Embryonic facial prominence (tissue), 1 donor: ENCODE measurements around the gene CA12.
A peak's percentile ranks its signal among the peaks of the same experiment; 100 is the strongest.
"Not testable (repeated sequence)": the region's sequence is repeated elsewhere in the genome, so short reads cannot be mapped to it uniquely, and the experiment has no call there.

Experiments
- DNase-seq: peaks from one replicate; pipeline ENCODE4 v3.0.0-alpha.2; 2016; ENCODE audit errors: extremely low spot score

Gene CA12

DNA sequence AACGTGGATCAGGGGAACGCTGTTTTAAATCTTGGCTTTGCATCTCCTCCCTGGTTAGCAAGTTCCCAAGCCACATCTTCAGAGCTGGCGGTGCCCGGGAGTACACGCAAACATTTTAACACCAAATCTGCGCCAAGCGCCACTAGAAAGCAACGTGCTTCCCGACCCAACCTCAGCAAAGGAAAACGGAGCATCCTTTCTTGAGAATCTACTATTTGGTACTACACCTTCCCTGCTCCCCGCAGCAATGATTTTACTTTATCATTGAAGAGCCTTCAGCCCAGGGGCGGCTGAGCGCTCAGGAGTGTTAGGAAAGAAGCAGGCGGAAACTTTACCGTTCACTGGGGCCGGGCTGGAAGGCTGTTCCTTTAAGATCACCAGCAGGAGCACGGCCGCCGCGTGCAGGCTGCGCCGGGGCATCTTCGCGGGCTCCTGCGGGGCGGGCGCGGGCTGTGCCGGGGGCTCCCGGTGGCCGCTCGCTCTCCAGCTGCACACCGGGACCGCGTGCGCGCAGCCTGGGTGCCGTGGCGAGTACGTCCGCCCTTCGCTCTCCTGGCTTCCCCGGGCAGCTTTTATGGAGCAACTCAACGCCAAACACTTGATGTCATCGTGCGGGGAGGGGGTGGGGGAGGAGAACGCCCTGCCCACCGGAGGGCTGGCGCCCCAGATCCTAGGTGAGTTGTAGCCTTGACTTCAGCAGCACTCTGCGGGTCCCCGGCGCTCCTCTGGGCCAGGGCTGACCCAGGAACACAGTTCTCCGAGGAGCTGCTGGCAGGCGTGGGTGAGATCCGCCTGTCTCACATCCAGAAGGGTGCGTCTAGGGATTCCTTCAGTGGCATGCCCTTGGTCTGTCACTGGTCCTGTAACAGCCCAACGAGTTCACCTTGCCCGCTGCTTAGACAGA, at the start of gene CA12:
Gene CA12, minus strand, starts transcription at position 546 of the 904 bp plus-strand sequence. Its CDS starts 126 bp downstream, at position 420.
- DNase-seq = no peak

DNA sequence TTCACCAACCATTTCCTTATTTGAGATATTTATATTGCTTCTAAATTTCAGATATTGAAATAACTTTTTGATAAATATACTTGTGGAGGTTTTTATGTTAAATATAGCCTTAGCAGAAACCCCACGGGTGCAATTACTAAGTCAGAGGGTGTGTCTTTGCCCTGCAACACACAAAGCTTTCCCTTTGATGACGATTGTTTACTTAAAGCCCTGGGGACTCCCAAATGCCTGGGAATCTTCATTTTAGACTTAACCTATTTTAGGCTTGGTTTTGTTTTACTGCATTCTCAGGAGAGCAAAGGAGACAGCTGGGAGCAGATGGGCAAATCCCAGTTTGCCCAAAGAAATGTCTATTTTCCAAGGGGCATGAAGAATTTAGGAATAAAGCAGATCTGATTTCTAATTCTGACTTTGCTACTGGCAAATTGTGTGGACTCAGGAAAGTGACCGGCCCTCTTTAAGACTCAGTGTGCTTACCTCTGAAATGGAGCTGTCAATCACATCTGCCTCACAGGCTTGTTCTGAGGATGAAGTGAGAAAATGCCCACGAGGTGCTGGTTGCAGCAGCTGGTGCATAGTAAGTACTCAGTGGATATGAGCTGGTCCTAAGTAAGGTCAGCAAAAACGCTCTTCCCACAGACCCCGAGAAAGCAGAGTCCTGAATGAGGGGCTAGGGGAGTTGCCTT, 49.3 kb upstream of the CA12 start:
- no peak for DNase-seq

DNA sequence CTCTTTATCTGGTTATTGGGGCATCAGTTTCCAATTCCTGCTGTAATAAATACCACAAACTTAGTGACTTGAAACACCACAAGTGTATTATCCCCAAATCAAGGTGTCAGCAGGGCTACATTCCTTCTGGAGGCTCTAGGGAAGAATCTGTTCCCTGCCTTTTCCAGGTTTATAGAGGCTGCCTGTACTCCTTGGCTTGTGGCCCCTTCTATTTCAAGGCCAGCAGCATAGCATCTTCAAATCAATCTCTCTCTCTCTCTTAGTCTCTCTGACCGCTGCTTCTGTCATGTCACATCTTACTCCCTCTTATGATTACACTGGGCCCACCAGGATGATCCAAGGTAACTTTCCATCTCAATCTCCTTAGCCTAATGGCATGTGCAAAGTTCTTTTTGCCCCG, 44.9 kb upstream of the CA12 start:
- DNase-seq = no peak

DNA sequence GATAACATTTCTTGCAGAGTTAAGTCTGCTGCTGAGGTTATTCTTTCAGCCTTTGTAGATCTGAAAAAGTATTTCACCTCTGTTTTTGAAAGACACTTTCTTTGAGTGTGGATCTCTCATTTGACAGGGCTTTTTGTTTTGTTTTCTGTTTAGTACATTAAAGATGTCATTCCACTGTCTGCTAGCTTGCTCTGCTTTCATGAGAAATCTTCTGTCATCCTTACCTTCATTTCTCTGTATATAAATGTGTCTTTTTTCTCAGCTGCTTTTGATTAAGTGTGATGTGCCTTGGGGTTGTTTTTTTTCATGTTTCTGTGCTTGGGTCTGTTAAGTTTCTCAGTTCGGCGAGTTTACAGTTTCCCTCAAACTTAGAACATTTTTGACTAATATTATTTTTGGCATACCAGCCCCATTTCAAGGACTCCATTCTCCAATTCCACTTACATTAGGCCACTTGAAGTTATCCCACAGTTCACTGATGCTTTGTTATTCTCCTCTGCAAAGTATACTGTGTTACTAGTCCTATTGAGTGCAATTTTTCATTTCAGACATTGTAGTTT, 43.9 kb upstream of the CA12 start:
- DNase-seq = no peak

DNA sequence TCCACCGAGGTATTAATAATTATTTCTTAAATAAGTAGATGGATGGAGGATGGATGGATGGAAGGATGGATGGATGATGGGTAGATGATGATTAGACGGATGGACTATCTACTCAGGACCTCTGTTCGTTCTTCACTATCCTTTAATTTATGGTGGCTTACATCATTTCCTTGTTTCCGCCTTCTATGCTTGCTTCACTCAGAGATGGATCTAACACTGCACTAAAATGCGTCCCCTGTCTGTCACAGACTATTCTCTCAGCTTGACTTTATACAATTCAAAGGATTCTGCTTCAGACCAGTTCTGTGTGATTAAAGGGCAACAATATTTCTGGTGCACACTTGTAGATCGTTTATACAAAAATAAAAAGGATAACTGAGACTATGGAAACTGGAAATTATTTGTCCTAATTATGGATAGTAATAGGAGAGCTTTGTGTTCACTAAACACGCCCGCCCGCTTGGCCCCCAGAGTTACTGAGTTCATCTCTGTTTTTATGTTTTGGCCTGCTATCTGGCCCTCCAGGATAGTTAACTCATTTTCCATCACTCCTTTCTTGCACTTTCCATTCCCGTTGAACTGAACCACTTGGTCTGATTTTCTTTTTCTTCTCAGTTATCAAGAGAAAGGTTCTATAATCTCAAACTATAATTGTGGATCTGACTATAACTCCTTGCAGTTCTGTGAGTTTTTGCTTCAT, 41.4 kb upstream of the CA12 start:
- no peak for DNase-seq

DNA sequence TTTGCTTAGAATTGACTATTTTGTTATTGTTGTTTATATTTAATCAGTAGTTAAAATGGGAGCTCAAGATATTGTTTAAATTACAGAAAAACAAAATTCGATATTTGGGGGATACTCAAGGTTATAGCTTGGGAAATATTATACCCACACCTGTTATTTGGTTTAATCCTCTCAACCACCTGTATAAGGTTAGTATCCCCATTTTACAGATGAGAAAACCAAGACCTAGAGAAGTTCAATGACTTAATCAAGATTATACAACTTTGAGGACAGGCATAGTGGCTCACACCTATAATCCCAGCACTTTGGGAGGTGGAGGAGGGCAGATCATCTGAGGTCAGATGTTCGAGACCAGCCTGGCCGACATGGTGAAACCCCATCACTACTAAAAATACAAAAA, 39.8 kb upstream of the CA12 start:
- no peak for DNase-seq

DNA sequence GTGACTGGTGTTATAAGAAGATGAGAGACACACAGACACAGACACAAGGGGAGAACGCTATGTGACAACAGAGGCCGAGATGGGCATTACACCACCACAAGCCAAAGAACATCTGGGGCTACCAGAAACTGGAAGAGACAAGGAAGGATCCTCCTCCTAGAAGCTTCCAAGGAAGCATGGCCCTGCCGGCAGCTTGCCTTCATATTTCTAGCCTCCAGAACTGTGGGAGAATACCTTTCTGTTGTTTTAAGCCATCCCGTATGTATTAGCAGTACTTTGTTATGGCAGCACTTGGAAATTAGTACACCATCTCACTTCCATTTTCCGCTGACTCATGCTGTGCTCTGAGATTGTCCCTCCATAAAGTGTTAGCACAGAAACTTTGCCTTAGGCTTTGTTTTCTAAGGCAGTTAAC, 38.7 kb upstream of the CA12 start:
- DNase-seq = no peak

DNA sequence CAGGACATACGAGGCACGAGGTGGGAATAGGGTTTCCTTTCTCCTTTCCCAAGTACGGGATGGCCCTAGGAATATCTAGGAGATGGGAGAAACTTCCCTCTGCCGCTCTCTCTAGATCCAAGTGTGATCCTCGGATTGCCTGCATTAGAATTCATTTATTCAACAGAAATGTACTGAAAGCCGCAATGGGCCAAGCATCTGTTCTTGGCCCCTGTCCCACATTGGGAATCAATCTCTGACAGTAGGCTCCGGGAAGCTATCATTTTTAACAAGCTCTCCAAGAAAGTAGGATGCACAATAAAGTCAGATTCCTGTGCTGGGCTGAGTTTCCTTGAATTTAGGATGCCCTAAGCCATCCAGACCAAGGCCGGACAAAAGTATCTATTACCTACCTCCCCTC, 37.2 kb upstream of the CA12 start:
- DNase-seq = no peak

DNA sequence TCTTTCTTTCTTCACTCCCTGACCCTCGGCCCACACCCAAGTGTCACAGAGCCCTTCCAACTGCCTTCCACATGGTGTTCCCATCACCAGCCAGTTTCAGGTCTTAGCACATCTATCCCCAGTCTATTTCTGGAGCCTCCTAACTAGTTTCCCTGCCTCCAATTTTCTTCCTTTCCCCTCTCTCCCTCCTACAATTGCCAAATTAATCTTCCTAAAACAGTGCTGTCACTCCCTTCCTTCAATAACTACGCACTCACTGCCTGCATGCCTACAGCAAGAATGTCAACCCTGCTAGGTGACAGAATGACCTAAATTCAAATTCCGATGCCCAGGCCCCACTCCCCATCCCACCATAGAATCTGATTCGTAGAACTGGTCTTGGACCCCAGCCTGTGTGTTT, 36.1 kb upstream of the CA12 start:
- DNase-seq = no peak

DNA sequence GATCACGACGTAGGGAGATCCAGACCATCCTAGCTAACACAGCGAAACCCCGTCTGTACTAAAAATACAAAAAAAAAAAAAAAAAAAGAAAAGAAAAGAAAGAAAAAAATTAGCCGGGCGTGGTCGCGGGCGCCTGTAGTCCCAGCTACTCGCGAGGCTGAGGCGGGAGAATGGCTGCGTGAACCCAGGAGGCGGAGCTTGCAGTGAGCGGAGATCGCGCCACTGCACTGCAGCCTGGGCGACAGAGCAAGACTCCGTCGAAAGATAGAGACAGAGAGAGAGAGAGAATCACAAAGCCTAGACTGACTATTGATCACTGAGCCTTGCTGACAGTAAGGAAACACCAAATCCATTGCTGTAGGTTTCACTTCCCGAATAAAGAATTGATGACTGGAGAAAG, 35.6 kb upstream of the CA12 start:
- DNase-seq = not testable (repeated sequence)

DNA sequence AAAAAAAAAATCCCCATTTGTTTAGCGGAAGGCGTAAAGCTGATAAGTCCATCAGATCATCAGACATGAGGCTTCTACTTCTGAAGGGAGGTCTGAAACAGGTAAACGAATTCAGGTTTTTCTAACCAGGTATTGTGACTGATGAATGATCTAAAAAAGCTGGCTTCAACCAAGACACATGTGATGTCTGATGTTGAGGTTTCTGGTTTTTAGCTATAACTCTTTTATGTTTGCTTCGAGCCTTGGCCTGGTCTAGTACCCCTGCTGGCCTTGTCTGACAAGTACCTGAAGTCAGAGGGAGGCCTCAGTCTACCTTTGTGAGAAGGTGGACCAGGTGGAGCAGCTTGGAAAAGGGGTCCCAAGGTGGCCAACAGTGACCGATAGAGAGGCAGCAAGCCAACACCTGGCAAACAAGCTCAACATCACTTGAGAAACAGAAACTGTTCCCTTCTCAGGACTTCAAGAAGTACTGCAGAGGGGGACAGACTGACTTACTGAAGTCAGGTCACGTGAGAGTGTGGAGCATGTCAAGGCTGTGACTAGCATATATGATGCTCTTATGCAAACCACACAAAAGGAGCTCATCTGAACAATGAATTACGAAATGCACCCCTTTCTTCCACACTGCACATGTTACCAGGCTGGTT, 33.0 kb upstream of the CA12 start:
- no peak for DNase-seq

DNA sequence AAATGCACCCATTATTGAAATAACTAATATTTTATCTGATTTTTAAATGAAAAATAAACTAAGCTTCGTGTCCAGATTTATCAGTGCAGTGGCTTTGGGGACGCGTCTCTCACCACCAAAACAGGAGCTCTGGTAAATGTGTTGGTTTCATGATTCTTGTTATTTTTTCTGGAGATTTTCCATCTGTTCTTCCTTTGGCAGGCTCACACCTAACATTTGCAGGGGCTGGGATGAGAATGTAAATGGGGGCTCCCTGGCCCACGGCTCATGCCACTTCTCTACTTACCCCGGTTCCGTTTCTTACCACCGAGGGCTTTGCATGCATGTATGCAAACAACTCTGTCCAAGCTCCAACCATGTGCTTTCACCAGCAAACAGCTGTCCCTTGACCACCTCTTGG, 30.9 kb upstream of the CA12 start:
- DNase-seq = no peak

DNA sequence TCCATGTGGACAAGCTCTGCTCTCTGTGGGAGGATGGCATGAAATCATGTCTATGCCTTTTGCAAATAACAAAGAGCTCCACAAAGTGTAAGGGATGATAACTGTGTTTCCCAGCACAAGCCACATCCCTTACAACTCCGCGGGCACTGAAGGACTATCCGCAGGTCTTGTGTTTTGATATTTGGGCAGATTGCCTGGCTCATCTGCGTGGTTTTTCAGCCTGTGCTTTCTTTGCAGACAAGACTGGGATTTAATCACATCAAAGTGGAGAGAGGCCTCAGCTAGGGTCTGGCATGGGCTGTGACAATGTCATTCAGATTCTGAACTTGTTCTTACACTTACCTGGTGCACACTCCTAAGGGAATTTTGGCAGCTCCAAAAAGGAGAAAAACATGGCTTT, 30.2 kb upstream of the CA12 start:
- DNase-seq = no peak

DNA sequence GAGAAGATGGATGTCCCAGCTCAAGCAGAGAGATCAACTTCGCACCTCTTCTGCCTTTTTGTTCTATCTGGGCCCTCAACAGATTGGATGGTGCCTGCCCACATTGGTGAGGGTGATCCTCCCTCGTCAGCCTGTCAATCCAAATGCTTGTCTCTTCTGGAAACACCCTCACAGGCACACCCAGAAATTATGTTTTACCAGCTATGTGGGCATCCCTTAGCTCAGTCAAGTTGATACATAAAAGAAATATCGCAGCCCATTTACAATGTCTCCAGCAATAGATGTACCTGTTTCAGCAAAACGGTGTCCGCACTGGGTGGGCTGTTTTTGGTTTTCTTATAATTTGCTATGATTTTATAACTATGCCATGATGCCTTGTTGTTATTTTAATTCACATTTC, 27.5 kb upstream of the CA12 start:
- no peak for DNase-seq

DNA sequence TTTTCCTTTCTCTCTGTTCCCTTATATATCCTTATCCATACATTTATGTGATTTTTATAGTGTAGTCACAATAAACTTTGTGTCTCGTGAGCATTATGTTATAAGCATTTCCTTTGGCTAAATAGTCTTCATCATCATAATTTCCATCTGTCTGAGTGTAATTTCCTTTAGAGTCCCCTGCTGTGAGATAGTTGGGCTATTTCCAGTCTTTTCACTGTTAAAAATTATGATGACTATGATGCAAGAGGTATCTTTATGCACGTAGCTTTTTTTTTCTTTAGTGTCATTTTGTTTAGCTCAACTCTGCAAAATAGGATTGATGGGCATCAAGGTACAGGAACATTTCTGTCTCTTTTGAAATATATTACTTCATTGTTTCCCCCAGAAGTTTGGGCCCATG, 26.9 kb upstream of the CA12 start:
- DNase-seq = no peak

DNA sequence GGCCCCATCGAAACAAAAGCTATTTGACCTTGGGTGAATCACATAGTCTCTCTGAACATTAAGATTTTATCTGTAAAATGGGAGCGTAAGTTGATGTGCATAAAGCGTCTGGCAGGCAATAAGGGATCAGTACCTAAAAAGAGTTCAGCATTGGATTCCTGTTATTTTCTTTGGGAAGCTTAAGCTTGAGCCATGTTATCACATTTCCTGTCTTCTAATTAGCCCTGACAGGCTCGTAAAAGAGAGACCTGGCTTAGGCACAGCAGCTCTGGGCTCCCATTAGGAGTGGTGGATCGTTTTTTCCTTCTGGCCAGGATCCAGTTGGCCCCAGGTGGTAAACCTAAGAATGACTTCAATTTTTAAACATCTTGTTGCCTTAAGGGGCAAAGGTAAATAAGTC, 26.0 kb upstream of the CA12 start:
- DNase-seq = no peak

DNA sequence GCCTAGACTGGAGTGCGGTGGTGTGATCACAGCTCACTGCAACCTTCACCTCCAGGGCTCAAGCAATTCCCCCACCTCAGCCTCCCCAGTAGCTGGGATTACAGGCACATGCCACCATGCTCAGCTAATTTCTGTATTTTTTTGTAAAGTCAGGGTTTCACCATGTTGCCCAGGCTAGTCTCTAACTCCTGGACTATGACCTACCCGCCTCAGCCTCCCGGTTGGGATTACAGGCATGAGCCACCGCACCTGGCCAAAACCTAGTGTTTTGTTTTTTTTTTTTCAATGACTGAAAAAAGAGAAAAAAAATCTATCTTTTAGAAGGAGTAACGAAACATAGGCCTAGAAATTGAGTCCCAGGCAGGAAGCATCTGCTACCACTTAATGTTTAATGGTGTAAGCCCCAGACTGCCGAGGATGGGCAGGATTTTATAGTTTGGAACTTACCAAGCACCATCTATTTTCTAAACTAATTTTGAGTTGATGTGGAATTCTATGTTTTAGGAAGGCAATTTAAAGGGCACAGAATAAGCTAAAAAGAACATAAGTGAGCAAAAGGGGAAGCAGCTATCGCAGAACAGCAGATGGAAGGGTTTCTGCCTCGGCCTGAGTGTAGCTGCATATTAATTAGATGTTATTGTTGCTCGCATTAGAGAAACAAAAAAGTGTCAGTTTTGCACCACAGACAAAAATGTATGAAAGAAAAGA, 24.2 kb upstream of the CA12 start:
- no peak for DNase-seq

DNA sequence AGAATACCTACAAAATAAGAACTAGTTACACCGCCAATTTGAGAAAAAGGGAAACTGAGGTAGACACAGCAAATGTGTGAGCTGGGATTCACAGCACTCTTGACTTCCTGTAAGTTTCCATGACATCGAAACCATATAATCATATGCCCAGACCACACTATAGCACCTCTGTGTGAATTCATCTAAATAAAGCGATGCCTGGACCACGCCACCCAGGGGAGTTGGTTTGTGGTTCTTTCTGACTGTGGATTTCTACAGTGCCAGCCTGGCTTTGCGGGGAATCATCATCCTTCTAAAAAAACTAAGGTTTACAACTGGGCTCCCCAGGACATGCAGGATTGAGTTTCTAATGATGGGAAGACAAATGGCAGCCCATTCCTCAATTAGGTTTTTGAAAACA, 23.5 kb upstream of the CA12 start:
- no peak for DNase-seq

DNA sequence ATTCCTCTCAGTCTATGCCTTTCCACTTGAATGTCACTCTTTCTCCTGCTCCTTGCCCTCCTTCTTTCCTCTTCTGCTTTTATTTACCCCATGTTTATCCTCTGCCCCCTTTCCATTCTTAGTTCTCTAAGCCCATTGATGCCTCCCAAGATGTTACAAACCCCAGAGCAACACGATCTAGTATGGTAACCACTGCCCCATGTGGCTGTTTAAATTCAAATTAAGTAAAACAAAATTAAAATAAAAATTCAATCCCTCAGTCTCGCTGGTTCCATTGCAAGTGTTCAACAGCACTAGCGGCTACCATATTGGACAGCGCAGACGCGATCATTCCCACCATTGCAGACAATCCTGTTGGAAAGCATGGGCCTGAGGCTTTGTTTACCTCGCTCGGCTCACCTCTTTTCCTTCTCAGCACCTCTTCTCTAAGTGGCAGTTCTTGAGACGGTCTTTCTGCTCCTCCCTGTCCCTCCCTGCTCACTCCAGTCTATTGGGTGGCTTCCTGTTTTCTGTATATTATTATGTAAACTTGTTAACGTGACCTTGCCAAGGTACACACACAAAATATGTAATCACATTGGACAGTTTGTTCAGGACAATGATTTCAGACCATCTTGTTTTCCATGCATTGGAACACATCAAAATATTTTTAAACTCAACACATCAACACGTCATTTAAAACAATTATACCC, 21.8 kb upstream of the CA12 start:
- DNase-seq = no peak

DNA sequence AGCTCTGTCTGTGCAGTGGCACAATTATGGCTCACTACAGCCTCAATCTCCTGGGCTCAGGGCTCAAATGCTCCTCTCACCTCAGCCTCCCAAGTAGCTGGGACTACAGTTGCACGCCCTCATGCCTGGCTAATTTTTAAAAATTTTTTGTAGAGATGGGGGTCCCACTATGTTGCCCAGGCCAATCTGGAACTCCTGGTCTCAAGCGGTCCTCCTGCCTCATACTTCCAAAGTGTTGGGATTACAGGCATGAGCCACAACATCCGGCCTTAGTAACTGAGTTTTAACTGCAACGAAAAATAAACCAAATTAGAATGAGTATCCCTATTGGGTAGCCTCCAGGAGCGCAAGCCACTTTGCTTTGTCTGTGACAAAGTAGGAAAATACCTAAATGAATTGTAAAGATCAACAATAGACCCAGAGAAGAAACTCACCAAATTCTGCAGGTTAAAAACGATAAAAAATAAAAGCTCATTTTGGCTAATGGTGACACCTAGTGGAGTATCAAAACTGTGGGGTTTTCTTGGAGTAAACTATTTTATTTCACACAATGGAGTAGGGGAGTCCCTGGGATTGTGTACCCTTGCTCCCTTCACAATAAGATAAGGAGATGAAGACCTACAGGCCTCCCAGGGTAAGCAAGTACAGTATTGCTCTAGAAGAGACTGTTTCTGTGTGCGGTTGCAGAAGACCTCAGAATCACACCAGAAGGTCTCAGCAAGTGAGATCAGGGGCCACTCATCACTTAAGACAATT, 21.0 kb upstream of the CA12 start:
- DNase-seq = peak; percentile 43
